ENCODE measurements around the gene TNRC18.
"Not testable (repeated sequence)": the region's sequence is repeated elsewhere in the genome, so short reads cannot be mapped to it uniquely, and the experiment has no call there.

Gene TNRC18, protein sequence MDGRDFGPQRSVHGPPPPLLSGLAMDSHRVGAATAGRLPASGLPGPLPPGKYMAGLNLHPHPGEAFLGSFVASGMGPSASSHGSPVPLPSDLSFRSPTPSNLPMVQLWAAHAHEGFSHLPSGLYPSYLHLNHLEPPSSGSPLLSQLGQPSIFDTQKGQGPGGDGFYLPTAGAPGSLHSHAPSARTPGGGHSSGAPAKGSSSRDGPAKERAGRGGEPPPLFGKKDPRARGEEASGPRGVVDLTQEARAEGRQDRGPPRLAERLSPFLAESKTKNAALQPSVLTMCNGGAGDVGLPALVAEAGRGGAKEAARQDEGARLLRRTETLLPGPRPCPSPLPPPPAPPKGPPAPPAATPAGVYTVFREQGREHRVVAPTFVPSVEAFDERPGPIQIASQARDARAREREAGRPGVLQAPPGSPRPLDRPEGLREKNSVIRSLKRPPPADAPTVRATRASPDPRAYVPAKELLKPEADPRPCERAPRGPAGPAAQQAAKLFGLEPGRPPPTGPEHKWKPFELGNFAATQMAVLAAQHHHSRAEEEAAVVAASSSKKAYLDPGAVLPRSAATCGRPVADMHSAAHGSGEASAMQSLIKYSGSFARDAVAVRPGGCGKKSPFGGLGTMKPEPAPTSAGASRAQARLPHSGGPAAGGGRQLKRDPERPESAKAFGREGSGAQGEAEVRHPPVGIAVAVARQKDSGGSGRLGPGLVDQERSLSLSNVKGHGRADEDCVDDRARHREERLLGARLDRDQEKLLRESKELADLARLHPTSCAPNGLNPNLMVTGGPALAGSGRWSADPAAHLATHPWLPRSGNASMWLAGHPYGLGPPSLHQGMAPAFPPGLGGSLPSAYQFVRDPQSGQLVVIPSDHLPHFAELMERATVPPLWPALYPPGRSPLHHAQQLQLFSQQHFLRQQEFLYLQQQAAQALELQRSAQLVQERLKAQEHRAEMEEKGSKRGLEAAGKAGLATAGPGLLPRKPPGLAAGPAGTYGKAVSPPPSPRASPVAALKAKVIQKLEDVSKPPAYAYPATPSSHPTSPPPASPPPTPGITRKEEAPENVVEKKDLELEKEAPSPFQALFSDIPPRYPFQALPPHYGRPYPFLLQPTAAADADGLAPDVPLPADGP (N-terminal part only)

DNA sequence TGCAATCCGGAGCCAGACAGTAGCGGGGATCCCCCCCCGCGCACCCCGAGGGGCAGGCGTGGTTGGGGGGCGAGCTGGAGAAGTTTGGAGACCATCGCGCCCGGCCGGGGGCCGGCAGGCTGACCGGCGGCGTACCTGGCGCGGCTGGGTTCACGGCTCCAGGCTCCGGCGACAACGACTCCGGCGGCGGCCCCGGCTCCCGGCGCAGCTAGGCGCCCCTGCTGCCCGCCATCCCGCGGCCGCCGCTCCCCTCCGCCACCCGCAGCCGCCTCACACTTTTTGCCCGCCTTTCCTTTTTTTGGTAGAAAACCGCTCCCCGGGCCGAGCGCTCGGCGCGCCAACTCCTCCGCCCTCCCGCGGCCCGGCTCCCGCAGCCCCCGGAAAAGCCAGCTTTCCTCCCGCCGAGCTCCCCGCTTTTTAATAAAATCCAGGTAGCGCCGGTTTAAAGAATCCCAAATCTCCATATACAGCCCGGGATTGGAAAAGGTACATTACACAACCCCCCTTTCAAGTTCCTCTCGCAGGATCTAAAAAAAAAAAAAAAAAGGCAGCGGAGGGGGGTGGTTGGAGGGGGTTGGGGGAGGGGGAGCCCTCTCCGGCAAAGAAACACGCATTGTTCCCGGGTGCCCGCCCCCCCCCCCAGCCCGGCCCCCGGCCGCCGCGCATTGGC is at the start of gene TNRC18:
TNRC18 (minus strand) TSS at position 529 of the 670 bp plus-strand sequence. CDS start 2,588 bp downstream, outside the sequence.
- DNase-seq (ENCODE audit: low spot score) = peak; percentile 56

DNA sequence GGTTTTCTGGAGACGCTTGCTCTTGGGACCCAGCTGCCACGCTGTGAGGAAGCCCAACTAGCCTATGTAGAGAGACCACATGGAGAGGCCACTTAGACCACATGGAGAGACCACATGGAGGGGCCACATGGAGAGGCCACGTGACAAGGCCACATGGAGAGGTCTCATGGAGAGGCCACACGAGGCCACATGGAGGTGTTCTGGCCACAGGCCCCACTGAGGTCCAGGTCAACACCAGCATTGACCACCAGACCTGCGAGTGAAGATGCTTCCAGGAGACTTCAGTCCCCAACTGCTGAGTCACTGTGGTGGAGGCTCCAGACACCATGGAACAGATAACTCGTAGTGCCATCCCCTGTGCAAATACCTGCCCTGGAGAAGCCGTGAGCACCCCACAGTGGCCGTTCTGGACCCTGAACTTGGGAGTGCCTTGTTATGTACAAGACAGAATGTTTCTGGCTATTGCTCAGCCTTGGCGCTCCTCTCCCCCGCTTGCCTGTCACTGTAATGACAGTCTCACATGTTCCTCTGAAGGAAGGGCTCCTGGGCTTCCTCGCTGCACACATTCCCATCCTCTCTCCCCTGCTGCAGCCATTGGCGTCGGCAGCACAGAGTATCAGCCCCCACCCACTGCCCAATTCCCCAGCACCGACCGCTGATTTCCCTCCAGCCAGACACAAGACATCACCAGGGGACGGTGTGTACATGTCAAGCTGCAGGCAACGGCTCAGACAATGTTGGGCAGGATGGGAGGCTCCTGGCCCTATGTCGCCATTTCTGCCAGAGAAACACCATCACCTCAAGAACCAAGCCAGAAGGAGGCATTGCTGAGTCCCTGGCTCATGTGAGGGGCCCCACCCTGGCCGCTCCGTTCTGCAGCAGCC is 49.0 kb upstream of the TNRC18 start:
- in situ Hi-C loops (cut with MboI; ENCODE audit: low sequenced_read_pairs, unreplicated experiment) = no loop called here
- TF ChIP-seq, protein P1, sequence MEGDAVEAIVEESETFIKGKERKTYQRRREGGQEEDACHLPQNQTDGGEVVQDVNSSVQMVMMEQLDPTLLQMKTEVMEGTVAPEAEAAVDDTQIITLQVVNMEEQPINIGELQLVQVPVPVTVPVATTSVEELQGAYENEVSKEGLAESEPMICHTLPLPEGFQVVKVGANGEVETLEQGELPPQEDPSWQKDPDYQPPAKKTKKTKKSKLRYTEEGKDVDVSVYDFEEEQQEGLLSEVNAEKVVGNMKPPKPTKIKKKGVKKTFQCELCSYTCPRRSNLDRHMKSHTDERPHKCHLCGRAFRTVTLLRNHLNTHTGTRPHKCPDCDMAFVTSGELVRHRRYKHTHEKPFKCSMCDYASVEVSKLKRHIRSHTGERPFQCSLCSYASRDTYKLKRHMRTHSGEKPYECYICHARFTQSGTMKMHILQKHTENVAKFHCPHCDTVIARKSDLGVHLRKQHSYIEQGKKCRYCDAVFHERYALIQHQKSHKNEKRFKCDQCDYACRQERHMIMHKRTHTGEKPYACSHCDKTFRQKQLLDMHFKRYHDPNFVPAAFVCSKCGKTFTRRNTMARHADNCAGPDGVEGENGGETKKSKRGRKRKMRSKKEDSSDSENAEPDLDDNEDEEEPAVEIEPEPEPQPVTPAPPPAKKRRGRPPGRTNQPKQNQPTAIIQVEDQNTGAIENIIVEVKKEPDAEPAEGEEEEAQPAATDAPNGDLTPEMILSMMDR (IDR thresholded peaks at IDR 0.05; ENCODE audit: borderline replicate concordance, control extremely low read depth, extremely low read depth, insufficient read depth, missing control alignments) = no peak
- no peak for DNase-seq (ENCODE audit: low spot score)

More for the DNA sequence above, at the start of gene TNRC18:
- TF ChIP-seq, protein P1 (IDR thresholded peaks at IDR 0.05; ENCODE audit: borderline replicate concordance, control extremely low read depth, extremely low read depth, insufficient read depth, missing control alignments) = no peak
- in situ Hi-C loops (cut with MboI; ENCODE audit: low sequenced_read_pairs, unreplicated experiment) = no loop called here

DNA sequence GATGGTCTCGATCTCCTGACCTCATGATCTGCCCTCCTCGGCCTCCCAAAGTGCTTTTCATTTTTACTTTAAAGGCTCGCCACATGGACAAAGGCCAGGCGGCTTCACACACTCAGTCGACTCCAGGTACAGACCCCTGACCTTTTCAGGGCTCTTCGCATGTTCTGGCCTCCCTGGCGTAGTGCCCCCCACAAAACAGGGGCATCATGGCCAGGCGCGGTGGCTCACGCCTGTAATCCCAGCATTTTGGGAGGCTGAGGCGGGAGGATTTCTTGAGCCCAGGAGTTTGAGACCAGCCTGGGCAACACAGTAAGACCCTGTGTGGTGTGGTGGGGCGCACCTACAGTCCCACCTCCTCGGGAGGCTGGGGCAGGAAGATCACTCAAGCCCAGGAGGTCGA is 48.0 kb upstream of the TNRC18 start:
- in situ Hi-C loops (cut with MboI; ENCODE audit: low sequenced_read_pairs, unreplicated experiment) = not testable (repeated sequence)

DNA sequence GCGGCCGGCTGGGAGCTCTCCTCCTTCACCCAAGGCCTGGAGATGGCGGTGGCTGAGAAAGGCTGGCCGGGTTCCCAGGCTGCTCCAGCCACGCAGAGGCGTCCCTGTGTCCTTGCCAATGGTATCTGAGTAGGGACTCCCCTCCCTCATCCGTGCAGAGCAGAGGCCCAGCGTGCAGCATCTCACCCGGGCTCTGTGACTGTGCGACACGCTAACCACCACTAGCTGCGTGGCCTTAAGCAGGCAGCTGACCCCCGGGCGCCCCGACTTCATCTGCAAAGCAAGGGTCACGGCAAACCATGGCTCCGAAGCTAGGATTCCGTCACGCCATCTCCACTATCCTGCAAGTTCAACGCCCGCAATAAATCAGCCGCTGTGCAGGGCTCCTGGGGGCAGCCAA is 47.2 kb upstream of the TNRC18 start:
- DNase-seq (ENCODE audit: low spot score) = no peak
- in situ Hi-C loops (cut with MboI; ENCODE audit: low sequenced_read_pairs, unreplicated experiment) = no loop called here
- TF ChIP-seq, protein P1 (IDR thresholded peaks at IDR 0.05; ENCODE audit: borderline replicate concordance, control extremely low read depth, extremely low read depth, insufficient read depth, missing control alignments) = no peak

More for the DNA sequence above, 48.0 kb upstream of the TNRC18 start:
- not testable (repeated sequence) for DNase-seq (ENCODE audit: low spot score)

DNA sequence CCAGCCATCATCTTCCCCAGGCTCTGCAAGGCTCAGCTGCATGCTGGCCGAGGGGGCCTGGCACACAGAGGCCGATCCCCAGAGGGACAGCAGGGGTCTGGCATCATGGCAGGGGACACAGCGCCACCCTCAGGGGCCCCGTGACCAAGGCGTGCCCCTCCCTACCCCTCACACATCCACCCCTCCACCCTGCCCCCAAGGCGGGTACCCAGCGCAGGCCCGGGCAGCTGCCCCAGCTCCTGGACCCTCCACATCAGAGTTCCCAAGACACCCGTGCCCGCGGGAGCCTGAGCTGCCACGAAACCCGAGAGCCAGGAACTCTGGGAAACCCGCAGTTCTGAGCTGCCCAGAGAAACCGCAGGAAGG is 46.5 kb upstream of the TNRC18 start:
- no peak for DNase-seq (ENCODE audit: low spot score)
- in situ Hi-C loops (cut with MboI; ENCODE audit: low sequenced_read_pairs, unreplicated experiment) = no loop called here
- TF ChIP-seq, protein P1 (IDR thresholded peaks at IDR 0.05; ENCODE audit: borderline replicate concordance, control extremely low read depth, extremely low read depth, insufficient read depth, missing control alignments) = no peak
